Daoy (cell line): ENCODE data around the gene ITPKC. TPM values are rescaled to one million over a fixed set of nuclear protein-coding genes. Genes with fewer than 3 reads are reported as not detected.
A peak's percentile ranks its signal among the peaks of the same experiment; 100 is the strongest.

Experiments
- DNase-seq: peaks from one replicate; pipeline ENCODE4 v3.0.0-alpha.2; 2015; ENCODE audit warnings: low read depth
- total RNA-seq: library from RNA; depleted of rRNA; stranded (reverse); fragments of >200 nt; shearing (Covaris generic); gene quantifications from 2 replicates; pipeline ENCODE4 v1.2.3, GENCODE V29; 2014

The ITPKC gene
- total RNA-seq, 1 experiment from 2014 or later = 5.3 TPM

- DNase-seq = no peak
These were observed 26.7 kb upstream of the ITPKC start, which contains the start of gene NUMBL for GRCh38 chr19:40690050-40690692. Gene NUMBL (minus strand): TSS chr19:40690651. CDS start chr19:40690483, 168 bp downstream.

GRCh38 chr19:40690693-40691420 is 26.1 kb upstream of the ITPKC start:
- peak; percentile 97 for DNase-seq

- DNase-seq = peak; percentile 34
These were observed 25.3 kb upstream of the ITPKC start for GRCh38 chr19:40691421-40692211.

- DNase-seq = no peak
These were observed 24.7 kb upstream of the ITPKC start for GRCh38 chr19:40692212-40692551.

- no peak for DNase-seq
These were observed 23.6 kb upstream of the ITPKC start for GRCh38 chr19:40693150-40693788.

GRCh38 chr19:40693896-40694295 is 23.0 kb upstream of the ITPKC start:
- DNase-seq = no peak

- DNase-seq = no peak
These were observed 21.0 kb upstream of the ITPKC start for GRCh38 chr19:40695881-40696280.

- no peak for DNase-seq
These were observed 19.9 kb upstream of the ITPKC start for GRCh38 chr19:40697007-40697406.

- no peak for DNase-seq
These were observed 16.8 kb upstream of the ITPKC start for GRCh38 chr19:40700083-40700482.

- no peak for DNase-seq
These were observed 15.2 kb upstream of the ITPKC start for GRCh38 chr19:40701758-40702157.

GRCh38 chr19:40702337-40703012 is 14.4 kb upstream of the ITPKC start:
- peak; percentile 54 for DNase-seq

GRCh38 chr19:40703029-40703755 is 13.7 kb upstream of the ITPKC start:
- DNase-seq = no peak

GRCh38 chr19:40704491-40705361 is 12.2 kb upstream of the ITPKC start:
- DNase-seq = no peak

GRCh38 chr19:40705362-40705651 is 11.6 kb upstream of the ITPKC start:
- no peak for DNase-seq

- DNase-seq = no peak
These were observed 10.8 kb upstream of the ITPKC start for GRCh38 chr19:40705950-40706619.

- no peak for DNase-seq
These were observed 9.3 kb upstream of the ITPKC start for GRCh38 chr19:40707615-40708014.

GRCh38 chr19:40709817-40710216 is 7.1 kb upstream of the ITPKC start:
- DNase-seq = no peak

GRCh38 chr19:40713939-40714338 is 3.0 kb upstream of the ITPKC start:
- DNase-seq = no peak

- DNase-seq = peak; percentile 96
These were observed 2.2 kb upstream of the ITPKC start for GRCh38 chr19:40714441-40715299.
